Naive thymus-derived CD8-positive, alpha-beta T cell (primary cell): ENCODE data around the gene ALOX15. TPM values are rescaled to one million over a fixed set of nuclear protein-coding genes. Genes with fewer than 3 reads are reported as not detected.
"Not testable (repeated sequence)": the region's sequence is repeated elsewhere in the genome, so short reads cannot be mapped to it uniquely, and the experiment has no call there.

Source experiments
- ATAC-seq, 2 donors: fragments of 150-1000 bp; cut with Tn5 transposase in 1 of 2; sonication (Bioruptor Pico), chemical (Tn5 transposase) in 1 of 2; 1 replicate in 1 of 2; 2 replicates in 1 of 2; pipeline ENCODE4 v1.10.0; 2021; ENCODE audit warnings: mild to moderate bottlenecking in 2 of 2, moderate library complexity in 2 of 2
- POLR2A ChIA-PET: fragments of 350-600 bp; sonication (Branson Sonifier 250); formaldehyde crosslinking; loops from one replicate; lab custom pipeline; 2021; ENCODE audit warnings: antibody characterized with exemption; lab: Charles Lee
- DNase-seq, 10 donors: peaks; one replicate each; pipeline versions ENCODE4 v3.0.0 to v3.0.0-alpha.2; 2020 to 2022
- H3K27ac Mint-ChIP-seq, 10 donors: one replicate each; pipeline ENCODE4 v1.8.0; 2020 to 2022; ENCODE audit warnings: mild to moderate bottlenecking in 10 of 10, mixed read lengths in 10 of 10, moderate library complexity in 4 of 10, inconsistent platforms in 1 of 10
- H3K27me3 Mint-ChIP-seq, 5 donors: one replicate each; pipeline ENCODE4 v1.8.0; 2021 to 2022; ENCODE audit warnings: mixed read lengths in 5 of 5
- H3K36me3 Mint-ChIP-seq, 3 donors: one replicate each; pipeline ENCODE4 v1.8.0; 2020 to 2022; ENCODE audit warnings: mixed read lengths in 3 of 3, mild to moderate bottlenecking in 2 of 3, inconsistent platforms in 1 of 3
- H3K4me1 Mint-ChIP-seq, 4 donors: one replicate each; pipeline ENCODE4 v1.8.0; 2021 to 2022; ENCODE audit warnings: mixed read lengths in 4 of 4
- H3K4me3 Mint-ChIP-seq, 10 donors: one replicate each; pipeline ENCODE4 v1.8.0; 2020 to 2022; ENCODE audit warnings: mild to moderate bottlenecking in 10 of 10, mixed read lengths in 10 of 10, moderate library complexity in 6 of 10, inconsistent platforms in 1 of 10
- H3K9me3 Mint-ChIP-seq, 9 donors: one replicate each; pipeline ENCODE4 v1.8.0; 2020 to 2022; ENCODE audit warnings: mixed read lengths in 9 of 9, mild to moderate bottlenecking in 3 of 9, inconsistent platforms in 1 of 9, moderate library complexity in 1 of 9
- polyA plus RNA-seq, 3 donors: library from polyadenylated mRNA; unstranded; fragments of 300-500 nt; fragmentation: Illumina TruSeq; gene quantifications; one replicate each; pipeline ENCODE4 v1.2.3, GENCODE V29; 2021
- total RNA-seq, 8 experiments: library from RNA in 2 of 8; stranded (reverse) in 2 of 8; gene quantifications; one replicate each; pipeline ENCODE4 v1.2.3 and lab custom pipeline; 2021 to 2026

The ALOX15 gene
- total and polyA plus RNA-seq, 5 experiments from 2014 or later = 0.60 TPM; not detected in 3

- DNase-seq, POLR2A ChIA-PET, H3K9me3 Mint-ChIP-seq, ATAC-seq, H3K4me1 Mint-ChIP-seq, H3K4me3 Mint-ChIP-seq, H3K36me3 Mint-ChIP-seq: not testable (repeated sequence)
- Mint-ChIP-seq H3K27me3 (peaks cover 0 to 20% (median 3%) of the 10 kb centered on the region in 5 donors), H3K27ac (peak overlapping the region in 1 of 10 donors; percentile 33)
Measured at GRCh38 chr17:4595685-4596342, 45.7 kb downstream of the ALOX15 start.

GRCh38 chr17:4594931-4595684, 46.4 kb downstream of the ALOX15 start:
- Mint-ChIP-seq H3K36me3 (no peaks in the 10 kb centered on the region), H3K9me3 (no peaks in the 10 kb centered on the region), H3K4me1 (peaks cover 0 to 9% (median 5%) of the 10 kb centered on the region in 4 donors), H3K27ac (peak overlapping the region in 2 of 10 donors; percentile 33 to 36), H3K27me3 (peaks cover 0 to 20% (median 3%) of the 10 kb centered on the region in 5 donors), H3K4me3 (peak overlapping the region in 5 of 10 donors; percentile 18 to 49 (median 25))
- ATAC-seq (peak; percentile 77 to 81), DNase-seq (peak in 6 of 10 donors; percentile 16 to 40 (median 29))
- POLR2A ChIA-PET = no interaction called here

- Mint-ChIP-seq H3K27me3 (peaks cover 0 to 21% (median 3%) of the 10 kb centered on the region in 5 donors), H3K4me3 (no peak overlapping the region), H3K27ac (no peak overlapping the region), H3K9me3 (no peaks in the 10 kb centered on the region), H3K4me1 (peaks cover 0 to 9% (median 5%) of the 10 kb centered on the region in 4 donors), H3K36me3 (no peaks in the 10 kb centered on the region)
- no peak for DNase-seq
- no peak for ATAC-seq
- POLR2A ChIA-PET = interaction anchor here (0.7 kb wide), 1 partner anchor 56 kb away, joined by 3 read pairs; no protein-coding TSS in a partner anchor
Measured at GRCh38 chr17:4594406-4594805, 47.1 kb downstream of the ALOX15 start.

- H3K4me3 Mint-ChIP-seq = no peak overlapping the region
- DNase-seq (no peak), ATAC-seq (no peak)
- H3K36me3 Mint-ChIP-seq = no peaks in the 10 kb centered on the region
- no peak overlapping the region for H3K27ac Mint-ChIP-seq
- H3K9me3 Mint-ChIP-seq = no peaks in the 10 kb centered on the region
- peaks cover 0 to 12% (median 6%) of the 10 kb centered on the region in 4 donors for H3K4me1 Mint-ChIP-seq
- POLR2A ChIA-PET = no interaction called here
- peaks cover 0 to 21% (median 3%) of the 10 kb centered on the region in 5 donors for H3K27me3 Mint-ChIP-seq
Measured at GRCh38 chr17:4593021-4593421, 48.5 kb downstream of the ALOX15 start.

- Mint-ChIP-seq H3K4me1 (peaks cover 0 to 12% (median 6%) of the 10 kb centered on the region in 4 donors), H3K27me3 (peaks cover 0 to 18% (median 3%) of the 10 kb centered on the region in 5 donors), H3K36me3 (no peaks in the 10 kb centered on the region), H3K27ac (no peak overlapping the region), H3K9me3 (no peaks in the 10 kb centered on the region), H3K4me3 (no peak overlapping the region)
- POLR2A ChIA-PET = interaction anchor here (0.8 kb wide), 1 partner anchor 239 kb away, joined by 5 read pairs; no protein-coding TSS in a partner anchor
- ATAC-seq (no peak), DNase-seq (no peak)
Measured at GRCh38 chr17:4592240-4593005, 49.1 kb downstream of the ALOX15 start.

GRCh38 chr17:4591529-4591928, 49.9 kb downstream of the ALOX15 start:
- Mint-ChIP-seq H3K36me3 (no peaks in the 10 kb centered on the region), H3K4me1 (peaks cover 0 to 12% (median 6%) of the 10 kb centered on the region in 4 donors), H3K4me3 (no peak overlapping the region), H3K27me3 (peaks cover 3 to 15% (median 4%) of the 10 kb centered on the region in 5 donors), H3K9me3 (no peaks in the 10 kb centered on the region), H3K27ac (no peak overlapping the region)
- POLR2A ChIA-PET = no interaction called here
- no peak for ATAC-seq
- DNase-seq = no peak

- H3K27ac Mint-ChIP-seq = peak overlapping the region in 1 of 10 donors; percentile 78
- H3K4me1 Mint-ChIP-seq = peaks cover 0 to 12% (median 6%) of the 10 kb centered on the region in 4 donors
- H3K36me3 Mint-ChIP-seq = no peaks in the 10 kb centered on the region
- H3K9me3 Mint-ChIP-seq = no peaks in the 10 kb centered on the region
- H3K4me3 Mint-ChIP-seq = no peak overlapping the region
- DNase-seq = no peak
- peaks cover 4 to 20% (median 8%) of the 10 kb centered on the region in 5 donors for H3K27me3 Mint-ChIP-seq
- ATAC-seq = no peak
- POLR2A ChIA-PET = no interaction called here
Measured at GRCh38 chr17:4590981-4591453, 50.5 kb downstream of the ALOX15 start.

- H3K27ac Mint-ChIP-seq, POLR2A ChIA-PET, H3K4me3 Mint-ChIP-seq, H3K36me3 Mint-ChIP-seq, H3K9me3 Mint-ChIP-seq, DNase-seq, ATAC-seq, H3K4me1 Mint-ChIP-seq: not testable (repeated sequence)
- peaks cover 4 to 22% (median 12%) of the 10 kb centered on the region in 5 donors for H3K27me3 Mint-ChIP-seq
Measured at GRCh38 chr17:4590042-4590441, 51.4 kb downstream of the ALOX15 start.

- peak in 1 of 10 donors; percentile 57 for DNase-seq
- Mint-ChIP-seq H3K27me3 (peaks cover 4 to 22% (median 13%) of the 10 kb centered on the region in 5 donors), H3K36me3 (no peaks in the 10 kb centered on the region), H3K4me1 (peaks cover 0 to 6% (median 2%) of the 10 kb centered on the region in 4 donors), H3K27ac (peak overlapping the region in 1 of 10 donors; percentile 13), H3K9me3 (no peaks in the 10 kb centered on the region), H3K4me3 (peak overlapping the region in 1 of 10 donors; percentile 11)
- no peak for ATAC-seq
- POLR2A ChIA-PET = no interaction called here
Measured at GRCh38 chr17:4588898-4589625, 52.4 kb downstream of the ALOX15 start.

GRCh38 chr17:4588391-4588790, 53.1 kb downstream of the ALOX15 start:
- no peak for DNase-seq
- Mint-ChIP-seq H3K36me3 (no peaks in the 10 kb centered on the region), H3K4me3 (peak overlapping the region in 2 of 10 donors; percentile 11 to 38), H3K27me3 (peaks cover 6 to 29% (median 19%) of the 10 kb centered on the region in 5 donors), H3K27ac (no peak overlapping the region), H3K9me3 (no peaks in the 10 kb centered on the region), H3K4me1 (peaks cover 2 to 13% (median 5%) of the 10 kb centered on the region in 4 donors)
- POLR2A ChIA-PET = no interaction called here
- no peak for ATAC-seq

- Mint-ChIP-seq H3K9me3 (no peaks in the 10 kb centered on the region), H3K36me3 (no peaks in the 10 kb centered on the region), H3K4me1 (peaks cover 2 to 15% (median 7%) of the 10 kb centered on the region in 4 donors), H3K27ac (no peak overlapping the region), H3K4me3 (no peak overlapping the region), H3K27me3 (peaks cover 7 to 35% (median 25%) of the 10 kb centered on the region in 5 donors)
- no peak for ATAC-seq
- no peak for DNase-seq
- POLR2A ChIA-PET = no interaction called here
Measured at GRCh38 chr17:4587803-4588202, 53.7 kb downstream of the ALOX15 start.

- Mint-ChIP-seq H3K27me3 (peaks cover 7 to 41% (median 28%) of the 10 kb centered on the region in 5 donors), H3K36me3 (no peaks in the 10 kb centered on the region), H3K9me3 (no peaks in the 10 kb centered on the region), H3K4me3 (no peak overlapping the region), H3K27ac (no peak overlapping the region), H3K4me1 (peaks cover 2 to 15% (median 7%) of the 10 kb centered on the region in 4 donors)
- DNase-seq = no peak
- no peak for ATAC-seq
- POLR2A ChIA-PET = no interaction called here
Measured at GRCh38 chr17:4587195-4587594, 54.3 kb downstream of the ALOX15 start.
